ENCODE measurements around the gene ARID1B. TPM values are rescaled to one million over a fixed set of nuclear protein-coding genes. Genes with fewer than 3 reads are reported as not detected.

Gene ARID1B
- total RNA-seq, 4 donors from 2014 or later, result 25.2 to 103 (median 59.5) TPM

DNA sequence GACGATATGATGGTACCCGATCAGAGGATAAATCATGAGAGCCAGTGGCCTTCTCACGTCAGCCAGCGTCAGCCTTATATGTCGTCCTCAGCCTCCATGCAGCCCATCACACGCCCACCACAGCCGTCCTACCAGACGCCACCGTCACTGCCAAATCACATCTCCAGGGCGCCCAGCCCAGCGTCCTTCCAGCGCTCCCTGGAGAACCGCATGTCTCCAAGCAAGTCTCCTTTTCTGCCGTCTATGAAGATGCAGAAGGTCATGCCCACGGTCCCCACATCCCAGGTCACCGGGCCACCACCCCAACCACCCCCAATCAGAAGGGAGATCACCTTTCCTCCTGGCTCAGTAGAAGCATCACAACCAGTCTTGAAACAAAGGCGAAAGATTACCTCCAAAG lies 423.9 kb downstream of the ARID1B start:
- TF ChIP-seq, protein P1, sequence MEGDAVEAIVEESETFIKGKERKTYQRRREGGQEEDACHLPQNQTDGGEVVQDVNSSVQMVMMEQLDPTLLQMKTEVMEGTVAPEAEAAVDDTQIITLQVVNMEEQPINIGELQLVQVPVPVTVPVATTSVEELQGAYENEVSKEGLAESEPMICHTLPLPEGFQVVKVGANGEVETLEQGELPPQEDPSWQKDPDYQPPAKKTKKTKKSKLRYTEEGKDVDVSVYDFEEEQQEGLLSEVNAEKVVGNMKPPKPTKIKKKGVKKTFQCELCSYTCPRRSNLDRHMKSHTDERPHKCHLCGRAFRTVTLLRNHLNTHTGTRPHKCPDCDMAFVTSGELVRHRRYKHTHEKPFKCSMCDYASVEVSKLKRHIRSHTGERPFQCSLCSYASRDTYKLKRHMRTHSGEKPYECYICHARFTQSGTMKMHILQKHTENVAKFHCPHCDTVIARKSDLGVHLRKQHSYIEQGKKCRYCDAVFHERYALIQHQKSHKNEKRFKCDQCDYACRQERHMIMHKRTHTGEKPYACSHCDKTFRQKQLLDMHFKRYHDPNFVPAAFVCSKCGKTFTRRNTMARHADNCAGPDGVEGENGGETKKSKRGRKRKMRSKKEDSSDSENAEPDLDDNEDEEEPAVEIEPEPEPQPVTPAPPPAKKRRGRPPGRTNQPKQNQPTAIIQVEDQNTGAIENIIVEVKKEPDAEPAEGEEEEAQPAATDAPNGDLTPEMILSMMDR (IDR thresholded peaks at IDR 0.05), result no peak
- TF ChIP-seq POLR2A (IDR thresholded peaks at IDR 0.05), result no peak
- Histone ChIP-seq H3K27ac (no peak overlapping the region), H3K4me3 (no peak overlapping the region), H3K4me1 (peaks cover 3 to 19% (median 7%) of the 10 kb centered on the region in 3 donors), H3K27me3 (no peaks in the 10 kb centered on the region), H3K36me3 (peaks cover 18 to 82% (median 27%) of the 10 kb centered on the region in 3 donors), H3K9me3 (no peaks in the 10 kb centered on the region)
- DNase-seq, result no peak
- intact Hi-C loops (cut with DNase I), result no loop called here
- 95 to 96% methylated on average over 13 to 15 of the region's 17 CpGs for WGBS, 2 donors

DNA sequence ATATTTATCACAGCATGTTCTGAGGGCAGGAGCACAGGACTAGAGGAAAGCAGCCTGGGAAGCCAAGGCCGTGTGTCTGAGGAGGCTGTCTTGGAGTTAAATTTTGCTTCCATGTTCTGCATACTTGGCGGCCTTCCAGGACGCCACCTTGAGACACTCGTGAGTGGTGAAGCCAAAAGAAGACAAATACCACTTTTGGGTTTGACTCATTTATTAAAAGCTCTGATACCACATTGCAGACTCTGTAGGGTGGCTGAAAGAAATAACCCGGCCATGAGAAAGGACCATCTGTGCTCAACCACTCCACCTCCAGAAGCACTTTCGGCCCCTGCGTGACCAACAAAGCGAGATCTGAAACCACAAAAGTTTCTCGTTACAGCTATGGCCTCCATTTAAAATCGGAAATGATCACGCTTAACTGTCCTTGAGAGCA lies 426.1 kb downstream of the ARID1B start:
- Histone ChIP-seq H3K27me3 (no peaks in the 10 kb centered on the region), H3K4me3 (no peak overlapping the region), H3K36me3 (peaks cover 10 to 89% (median 37%) of the 10 kb centered on the region in 3 donors), H3K27ac (no peak overlapping the region), H3K4me1 (peaks cover 3 to 15% (median 4%) of the 10 kb centered on the region in 3 donors), H3K9me3 (no peaks in the 10 kb centered on the region)
- WGBS, 2 donors, result 74 to 85% methylated on average over 11 of the region's 11 CpGs
- intact Hi-C loops (cut with DNase I), result no loop called here
- DNase-seq, result no peak
- no peak for TF ChIP-seq POLR2A (IDR thresholded peaks at IDR 0.05)
- TF ChIP-seq, protein P1 (IDR thresholded peaks at IDR 0.05), result no peak

DNA sequence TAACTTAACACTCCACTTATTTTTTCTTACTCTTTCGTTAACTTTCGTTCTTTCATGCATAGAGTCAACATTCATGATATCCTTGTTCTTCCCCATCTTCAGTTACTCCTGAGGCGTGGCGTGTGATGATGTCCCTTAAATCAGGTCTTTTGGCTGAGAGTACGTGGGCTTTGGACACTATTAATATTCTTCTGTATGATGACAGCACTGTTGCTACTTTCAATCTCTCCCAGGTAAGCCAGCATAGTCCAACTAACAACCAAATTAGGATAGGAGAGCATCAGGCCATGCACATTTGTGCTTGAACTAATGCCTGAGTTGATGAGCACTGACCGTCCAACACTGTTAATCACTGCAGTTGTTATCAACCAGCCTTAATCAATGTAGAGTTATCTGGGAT lies 426.6 kb downstream of the ARID1B start:
- intact Hi-C loops (cut with DNase I), result no loop called here
- H3K9me3 ChIP-seq, result no peaks in the 10 kb centered on the region
- no peak for TF ChIP-seq POLR2A (IDR thresholded peaks at IDR 0.05)
- no peaks in the 10 kb centered on the region for H3K27me3 ChIP-seq
- no peak overlapping the region for H3K4me3 ChIP-seq
- H3K27ac ChIP-seq, result no peak overlapping the region
- 94 to 97% methylated on average over 6 of the region's 6 CpGs for WGBS, 2 donors
- H3K4me1 ChIP-seq, result peaks cover 0 to 10% (median 1%) of the 10 kb centered on the region in 3 donors
- H3K36me3 ChIP-seq, result peaks cover 10 to 90% (median 37%) of the 10 kb centered on the region in 3 donors
- DNase-seq, result no peak

DNA sequence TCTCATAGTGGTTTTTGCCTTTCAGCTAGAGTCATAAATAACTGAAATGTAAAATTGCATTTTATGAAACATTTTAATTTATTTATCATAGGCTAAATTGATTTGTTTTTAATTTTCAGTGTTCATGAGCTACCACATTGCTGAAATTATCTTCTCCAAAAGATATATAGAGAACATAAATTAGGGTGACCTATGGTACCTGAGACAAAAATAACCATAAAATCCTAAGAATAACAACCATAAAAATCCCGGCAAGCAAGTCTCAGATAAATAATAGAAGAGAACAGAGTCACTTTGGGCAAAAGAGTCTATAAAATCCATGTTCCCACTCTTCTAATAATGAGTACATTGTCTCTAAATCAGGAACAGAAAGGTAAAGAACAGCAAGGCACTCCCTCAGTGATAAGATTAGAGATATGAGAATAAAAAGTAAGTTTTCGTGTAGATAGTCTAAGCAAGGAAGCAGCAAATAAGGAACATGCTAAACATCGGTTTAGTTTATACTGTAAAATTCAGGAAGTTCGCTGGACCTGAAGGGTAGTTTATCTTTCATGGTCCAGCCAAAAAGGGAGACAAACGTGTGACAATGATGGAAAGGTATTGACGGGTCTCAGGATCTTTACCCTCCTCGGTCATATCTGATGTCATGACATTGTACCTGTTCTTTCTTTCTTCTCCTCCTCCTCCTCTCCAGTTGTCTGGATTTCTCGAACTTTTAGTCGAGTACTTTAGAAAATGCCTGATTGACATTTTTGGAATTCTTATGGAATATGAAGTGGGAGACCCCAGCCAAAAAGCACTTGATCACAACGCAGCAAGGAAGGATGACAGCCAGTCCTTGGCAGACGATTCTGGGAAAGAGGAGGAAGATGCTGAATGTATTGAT lies 428.5 kb downstream of the ARID1B start:
- H3K4me1 ChIP-seq, result no peaks in the 10 kb centered on the region
- TF ChIP-seq, protein P1 (IDR thresholded peaks at IDR 0.05), result no peak
- TF ChIP-seq POLR2A (IDR thresholded peaks at IDR 0.05), result no peak
- no peak overlapping the region for H3K4me3 ChIP-seq
- H3K36me3 ChIP-seq, result peaks cover 10 to 86% (median 35%) of the 10 kb centered on the region in 3 donors
- no peak overlapping the region for H3K27ac ChIP-seq
- WGBS, 2 donors, result 87 to 92% methylated on average over 11 of the region's 11 CpGs
- H3K9me3 ChIP-seq, result no peaks in the 10 kb centered on the region
- intact Hi-C loops (cut with DNase I), result no loop called here
- no peaks in the 10 kb centered on the region for H3K27me3 ChIP-seq
- no peak for DNase-seq

DNA sequence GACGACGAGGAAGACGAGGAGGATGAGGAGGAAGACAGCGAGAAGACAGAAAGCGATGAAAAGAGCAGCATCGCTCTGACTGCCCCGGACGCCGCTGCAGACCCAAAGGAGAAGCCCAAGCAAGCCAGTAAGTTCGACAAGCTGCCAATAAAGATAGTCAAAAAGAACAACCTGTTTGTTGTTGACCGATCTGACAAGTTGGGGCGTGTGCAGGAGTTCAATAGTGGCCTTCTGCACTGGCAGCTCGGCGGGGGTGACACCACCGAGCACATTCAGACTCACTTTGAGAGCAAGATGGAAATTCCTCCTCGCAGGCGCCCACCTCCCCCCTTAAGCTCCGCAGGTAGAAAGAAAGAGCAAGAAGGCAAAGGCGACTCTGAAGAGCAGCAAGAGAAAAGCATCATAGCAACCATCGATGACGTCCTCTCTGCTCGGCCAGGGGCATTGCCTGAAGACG lies 429.2 kb downstream of the ARID1B start:
- Histone ChIP-seq H3K27me3 (no peaks in the 10 kb centered on the region), H3K36me3 (peaks cover 3 to 79% (median 29%) of the 10 kb centered on the region in 3 donors), H3K9me3 (no peaks in the 10 kb centered on the region), H3K27ac (no peak overlapping the region), H3K4me1 (no peaks in the 10 kb centered on the region), H3K4me3 (no peak overlapping the region)
- 96 to 98% methylated on average over 21 of the region's 23 CpGs for WGBS, 2 donors
- intact Hi-C loops (cut with DNase I), result no loop called here
- no peak for DNase-seq
- TF ChIP-seq, protein P1 (IDR thresholded peaks at IDR 0.05), result no peak
- no peak for TF ChIP-seq POLR2A (IDR thresholded peaks at IDR 0.05)
